GM18499 (cell line): Measurements from ENCODE around the gene L1CAM.

Experiments used
- ATAC-seq: cut with Tn5 transposase; IDR thresholded peaks from one replicate; pipeline ENCODE4 v1.9.1; 2021; ENCODE audit warnings: moderate number of reproducible peaks; ENCODE audit not compliant: insufficient read depth, unreplicated experiment

The L1CAM gene

GRCh38 chrX:153924149-153924861, 38.3 kb upstream of the L1CAM start:
- ATAC-seq = no peak

- no peak for ATAC-seq
Observed at GRCh38 chrX:153922932-153923857, 37.2 kb upstream of the L1CAM start.

- ATAC-seq = no peak
Observed at GRCh38 chrX:153921511-153922446, 35.8 kb upstream of the L1CAM start.

- ATAC-seq = no peak
Observed at GRCh38 chrX:153921070-153921469, 35.1 kb upstream of the L1CAM start.

- ATAC-seq = no peak
Observed at GRCh38 chrX:153920546-153920945, 34.6 kb upstream of the L1CAM start.

- ATAC-seq = no peak
Observed at GRCh38 chrX:153919281-153919680, 33.3 kb upstream of the L1CAM start.

GRCh38 chrX:153917869-153918268, 31.9 kb upstream of the L1CAM start:
- ATAC-seq = no peak

GRCh38 chrX:153913701-153914100, 27.7 kb upstream of the L1CAM start:
- no peak for ATAC-seq

- ATAC-seq = no peak
Observed at GRCh38 chrX:153913211-153913610, 27.2 kb upstream of the L1CAM start.

GRCh38 chrX:153911798-153912197, 25.8 kb upstream of the L1CAM start:
- ATAC-seq = no peak

GRCh38 chrX:153910446-153910845, 24.5 kb upstream of the L1CAM start:
- no peak for ATAC-seq

GRCh38 chrX:153909980-153910360, 24.0 kb upstream of the L1CAM start:
- no peak for ATAC-seq

GRCh38 chrX:153909024-153909979, 23.3 kb upstream of the L1CAM start:
- no peak for ATAC-seq

- ATAC-seq = no peak
Observed at GRCh38 chrX:153908219-153908860, 22.4 kb upstream of the L1CAM start.

- ATAC-seq = no peak
Observed at GRCh38 chrX:153907456-153907855, 21.5 kb upstream of the L1CAM start.

- no peak for ATAC-seq
Observed at GRCh38 chrX:153906126-153906917, 20.3 kb upstream of the L1CAM start.

- no peak for ATAC-seq
Observed at GRCh38 chrX:153905481-153906095, 19.6 kb upstream of the L1CAM start.
